Neural progenitor cell (in vitro differentiated cells): ENCODE measurements around the gene CEP131.

Source experiments
- CTCF ChIP-seq: fragments of 200-600 bp; sonication (generic); IDR thresholded peaks from 2 replicates; pipeline ENCODE4 v1.5.1; 2017; ENCODE audit warnings: antibody characterized with exemption, mild to moderate bottlenecking
- EZH2 ChIP-seq: fragments of 200-600 bp; sonication (generic); IDR thresholded peaks from 2 replicates; pipeline ENCODE4 v1.6.1; 2017; ENCODE audit warnings: antibody characterized with exemption, mild to moderate bottlenecking, moderate library complexity
- EZH2phosphoT487 ChIP-seq: fragments of 200-600 bp; sonication (generic); IDR thresholded peaks from 2 replicates; pipeline ENCODE4 v1.6.1; 2017; ENCODE audit warnings: antibody characterized with exemption

GRCh38 chr17:81246679-81247338, 24.0 kb upstream of the CEP131 start:
- TF ChIP-seq CTCF: no peak
- no peak for TF ChIP-seq EZH2phosphoT487
- no peak for TF ChIP-seq EZH2
